ENCODE data around the gene NOS1AP. TPM values are rescaled to one million over a fixed set of nuclear protein-coding genes. Genes with fewer than 3 reads are reported as not detected.

The NOS1AP gene
- total RNA-seq, 1 experiment from 2014 or later: 5.3 TPM

GRCh38 chr1:162094723-162095122, 25.2 kb downstream of the NOS1AP start:
- TF ChIP-seq SIN3A (IDR thresholded peaks at IDR 0.05; ENCODE audit: low read depth): no peak
- TF ChIP-seq EGR1 (IDR thresholded peaks at IDR 0.05; ENCODE audit: low read depth): no peak
- no peak for TF ChIP-seq TCF7L2 (IDR thresholded peaks at IDR 0.05; ENCODE audit: borderline replicate concordance, extremely low read depth, insufficient read depth, insufficient read length)
- TF ChIP-seq ATF3 (IDR thresholded peaks at IDR 0.05): no peak
- no peak for TF ChIP-seq JUND (IDR thresholded peaks at IDR 0.05)
- no peak for TF ChIP-seq SP1 (IDR thresholded peaks at IDR 0.05; ENCODE audit: low read depth)
- no peak for TF ChIP-seq ZBTB33 (IDR thresholded peaks at IDR 0.05; ENCODE audit: extremely low read depth, insufficient replicate concordance, low read length)
- no peak for TF ChIP-seq ELF1 (IDR thresholded peaks at IDR 0.05; ENCODE audit: borderline replicate concordance, low read depth)
- no peak for TF ChIP-seq EZH2phosphoT487 (IDR thresholded peaks at IDR 0.05; ENCODE audit: borderline replicate concordance)
- no peak for TF ChIP-seq REST (IDR thresholded peaks at IDR 0.05; ENCODE audit: low read depth)
- no peak for TF ChIP-seq POLR2A (IDR thresholded peaks at IDR 0.05; ENCODE audit: borderline replicate concordance, extremely low read depth, insufficient read depth, insufficient read length)
- no peak for TF ChIP-seq EZH2 (IDR thresholded peaks at IDR 0.05)
- TF ChIP-seq POLR2AphosphoS5 (IDR thresholded peaks at IDR 0.05; ENCODE audit: low read depth, low read length): no peak
- no peak for TF ChIP-seq ZNF274 (IDR thresholded peaks at IDR 0.05; ENCODE audit: low read depth, low read length)
- no peak for TF ChIP-seq CEBPB (IDR thresholded peaks at IDR 0.05; ENCODE audit: low read depth)
- H3K27me3 ChIP-seq (ENCODE audit: insufficient read depth, low read length): no peaks in the 10 kb centered on the region
- H3K36me3 ChIP-seq (ENCODE audit: control insufficient read depth in 1 of 2, insufficient read depth in 2 of 2, low read length in 2 of 2): no peaks in the 10 kb centered on the region
- H3K4me1 ChIP-seq (ENCODE audit: control insufficient read depth in 1 of 2, insufficient read depth in 2 of 2, low read length in 2 of 2): peaks cover 8 to 19% of the 10 kb centered on the region in 2 experiments; a peak in 3 of 4 replicates
- ChIA-PET RAD21 (ENCODE audit: low non-redundant PET in 1 of 2, low total read pairs in 2 of 2, uncharacterized antibody in 2 of 2, unreplicated experiment in 2 of 2) (no interaction called here), POLR2A (no interaction called here), CTCF (no interaction called here)
- DNase-seq (ENCODE audit: low read depth, low spot score): no peak
- no peak overlapping the region for H2AFZ ChIP-seq (ENCODE audit: low read depth, low read length, poor library complexity, severe bottlenecking)
- H3K9me3 ChIP-seq (ENCODE audit: control insufficient read depth in 1 of 2, insufficient read depth in 1 of 2, low read depth in 1 of 2, low read length in 2 of 2): no peaks in the 10 kb centered on the region
- no peak for ATAC-seq
- no peak overlapping the region for H3K9ac ChIP-seq (ENCODE audit: low read length)
- no peaks in the 10 kb centered on the region for H4K20me1 ChIP-seq (ENCODE audit: insufficient read depth)
- H3K9me2 ChIP-seq (ENCODE audit: insufficient read depth): no peaks in the 10 kb centered on the region
- no TSS peak for BruUV-seq (replicated peaks)
- H3K79me2 ChIP-seq (ENCODE audit: insufficient read depth, low read length): no peaks in the 10 kb centered on the region
- no peak overlapping the region for H3K27ac ChIP-seq (ENCODE audit: low read depth, low read length)
- H3K4me2 ChIP-seq (ENCODE audit: low read length): no peak overlapping the region
- H3K4me3 ChIP-seq (replicated peaks in 1 of 2; ENCODE audit: low read depth in 1 of 2, low read length in 2 of 2): no peak overlapping the region
- intact Hi-C loops (cut with micrococcal nuclease): no loop called here
